HG03342 (cell line): ENCODE measurements around the gene MSN.
"Not testable (repeated sequence)": the region's sequence is repeated elsewhere in the genome, so short reads cannot be mapped to it uniquely, and the experiment has no call there.

Source experiments
- ATAC-seq: cut with Tn5 transposase; IDR thresholded peaks from one replicate; pipeline ENCODE4 v1.9.1; 2021; ENCODE audit warnings: mild to moderate bottlenecking, moderate library complexity; ENCODE audit not compliant: unreplicated experiment

Gene MSN

DNA sequence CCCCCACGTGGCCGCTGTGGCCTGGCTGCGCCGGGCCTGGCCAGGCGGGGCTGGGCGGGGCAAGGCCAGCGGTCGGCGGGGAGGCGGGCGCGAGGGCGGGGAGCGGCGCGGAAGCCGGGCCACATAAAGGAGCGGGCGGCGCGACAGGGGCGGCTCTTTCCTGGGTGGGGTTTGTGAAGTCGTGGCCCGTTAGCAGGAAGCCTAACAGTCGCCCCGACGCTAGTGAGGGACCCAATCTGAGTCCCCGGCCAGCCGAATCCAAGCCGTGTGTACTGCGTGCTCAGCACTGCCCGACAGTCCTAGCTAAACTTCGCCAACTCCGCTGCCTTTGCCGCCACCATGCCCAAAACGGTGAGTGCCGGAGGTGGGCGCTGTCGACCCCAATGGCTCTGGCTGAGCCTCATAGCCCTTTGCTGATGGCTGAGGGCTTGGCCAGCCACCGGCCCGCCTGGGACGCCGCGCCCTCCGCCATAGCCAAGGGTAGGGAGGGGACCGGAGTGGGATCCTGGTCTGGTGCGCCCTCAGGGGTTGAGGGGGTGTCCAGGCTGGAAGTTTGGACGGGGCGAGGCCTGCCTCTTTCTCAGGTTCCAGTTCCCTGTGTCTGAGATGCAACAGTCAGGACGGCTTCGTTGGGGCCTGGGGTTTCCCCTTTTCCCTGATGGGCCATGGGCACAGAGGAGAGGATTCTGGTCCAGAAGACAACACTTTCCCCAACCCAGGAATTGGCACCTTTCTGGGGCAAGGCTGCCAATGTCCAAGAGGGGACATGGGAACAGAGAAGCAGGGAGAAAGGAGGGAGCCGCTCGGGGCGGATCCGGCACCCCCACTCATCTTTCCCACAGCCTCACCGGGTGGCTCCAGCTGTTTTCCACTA, at the start of gene MSN:
Gene MSN (plus strand): TSS at position 152 of the 874 bp plus-strand sequence. CDS start 188 bp downstream, at position 340.
- ATAC-seq = peak; percentile 60

DNA sequence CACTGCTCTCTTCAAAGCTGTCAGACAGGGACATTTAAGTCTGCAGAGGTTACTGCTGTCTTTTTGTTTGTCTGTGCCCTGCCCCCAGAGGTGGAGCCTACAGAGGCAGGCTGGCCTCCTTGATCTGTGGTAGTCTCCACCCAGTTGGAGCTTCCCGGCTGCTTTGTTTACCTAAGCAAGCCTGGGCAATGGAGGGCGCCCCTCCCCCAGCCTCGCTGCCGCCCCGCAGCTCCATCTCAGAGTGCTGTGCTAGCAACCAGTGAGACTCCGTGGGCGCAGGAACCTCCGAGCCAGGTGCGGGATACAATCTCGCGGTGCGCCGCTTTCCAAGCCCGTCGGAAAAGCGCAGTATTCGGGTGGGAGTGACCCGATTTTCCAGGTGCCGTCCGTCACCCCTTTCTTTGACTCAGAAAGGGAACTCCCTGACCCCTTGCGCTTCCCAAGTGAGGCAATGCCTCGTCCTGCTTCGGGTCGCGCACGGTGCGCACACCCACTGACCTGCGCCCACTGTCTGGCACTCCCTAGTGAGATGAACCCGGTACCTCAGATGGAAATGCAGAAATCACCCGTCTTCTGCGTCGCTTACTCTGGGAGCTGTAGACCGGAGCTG, 47.3 kb upstream of the MSN start:
- not testable (repeated sequence) for ATAC-seq

DNA sequence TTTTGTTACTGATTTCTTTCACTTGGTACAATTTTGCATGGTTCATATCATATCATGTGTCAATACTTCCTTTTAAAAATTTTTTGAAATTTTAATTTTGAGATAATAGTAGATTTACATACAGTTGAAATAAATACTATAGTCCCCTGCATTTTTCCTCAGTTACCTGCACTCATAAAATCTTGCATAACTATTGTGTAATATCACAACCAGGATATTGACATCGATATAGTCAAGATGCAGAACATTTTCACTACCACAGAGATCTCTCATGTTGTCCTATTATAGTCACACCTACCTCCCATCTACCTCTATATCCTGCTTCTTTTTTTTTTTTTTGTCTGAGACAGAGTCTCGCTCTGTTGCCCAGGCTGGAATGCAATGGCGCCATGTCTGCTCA, 36.7 kb upstream of the MSN start:
- no peak for ATAC-seq

DNA sequence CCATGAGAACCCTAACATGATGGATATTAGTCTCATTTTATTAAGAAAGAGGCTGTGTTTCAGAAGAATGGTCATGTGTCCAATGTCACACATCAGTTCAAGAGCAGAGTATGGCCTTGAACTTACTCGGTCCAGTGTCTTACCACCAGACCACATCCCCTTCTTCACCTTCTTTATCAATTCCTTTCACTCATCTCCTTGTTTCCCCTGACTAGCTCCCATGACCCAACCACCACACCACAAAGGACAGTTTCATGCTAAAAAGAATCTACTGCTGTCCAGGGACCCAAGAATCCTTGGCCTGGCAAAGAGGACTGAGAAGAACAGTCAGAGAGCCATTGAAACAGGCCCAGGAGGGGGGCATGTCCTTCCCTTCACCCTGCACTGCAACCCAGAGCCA, 33.6 kb upstream of the MSN start:
- no peak for ATAC-seq

DNA sequence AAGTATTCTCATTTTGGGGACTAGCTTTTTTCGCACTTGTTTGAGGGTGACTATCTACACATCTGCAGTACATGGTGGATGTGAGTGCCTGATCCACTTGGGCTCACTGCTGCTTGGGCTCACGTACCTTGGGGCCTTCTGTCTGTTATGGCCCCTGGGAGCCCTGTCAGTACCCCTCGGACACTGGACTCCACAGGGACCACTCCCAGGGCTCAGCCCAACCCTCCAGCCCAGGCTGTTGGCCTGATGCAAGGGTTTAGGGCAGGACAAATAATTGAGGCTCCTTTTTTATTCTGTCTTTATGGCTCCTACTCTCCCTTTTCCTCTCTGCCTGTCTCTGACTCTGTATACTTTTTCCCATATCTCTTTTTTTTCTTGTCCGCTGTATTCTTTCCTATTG, 32.7 kb upstream of the MSN start:
- no peak for ATAC-seq

DNA sequence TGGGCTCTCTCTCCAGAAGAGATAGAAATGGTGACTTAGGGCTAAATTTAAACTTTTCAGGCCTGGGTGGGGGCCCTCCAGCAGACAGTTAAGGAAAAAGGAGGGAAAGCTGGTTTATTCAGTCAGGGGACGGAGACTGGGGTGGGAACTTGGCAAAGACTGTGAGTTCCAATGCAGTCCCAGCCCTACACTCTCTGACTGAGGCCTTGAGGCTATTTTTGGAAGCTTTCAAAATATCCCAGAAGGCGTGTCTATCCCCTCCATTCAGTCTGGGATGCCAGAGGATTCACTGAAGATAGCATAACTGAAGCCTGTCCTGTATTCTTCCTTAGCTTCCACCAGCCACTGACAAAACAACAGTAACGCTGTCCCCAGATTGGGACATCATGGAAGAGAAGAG, 32.1 kb upstream of the MSN start:
- ATAC-seq = no peak

DNA sequence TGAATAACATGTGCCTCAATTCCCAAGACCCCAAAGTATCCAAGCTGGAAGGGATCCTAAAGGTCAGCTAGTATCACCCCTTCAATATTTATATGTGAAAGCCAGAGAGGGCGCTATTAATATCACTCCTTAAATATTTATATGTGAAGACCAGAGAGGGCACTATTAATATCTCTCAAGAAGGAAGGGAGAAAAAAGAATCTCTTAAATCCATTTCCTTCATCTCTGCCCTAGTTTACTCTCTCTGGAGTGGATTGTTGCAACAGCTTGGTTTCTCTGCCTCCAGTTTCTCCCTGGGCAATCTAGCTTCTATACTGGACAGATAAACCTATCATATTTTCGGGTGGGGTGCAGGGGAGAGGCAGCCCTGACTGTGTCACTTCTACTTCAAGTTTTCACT, 31.6 kb upstream of the MSN start:
- no peak for ATAC-seq

DNA sequence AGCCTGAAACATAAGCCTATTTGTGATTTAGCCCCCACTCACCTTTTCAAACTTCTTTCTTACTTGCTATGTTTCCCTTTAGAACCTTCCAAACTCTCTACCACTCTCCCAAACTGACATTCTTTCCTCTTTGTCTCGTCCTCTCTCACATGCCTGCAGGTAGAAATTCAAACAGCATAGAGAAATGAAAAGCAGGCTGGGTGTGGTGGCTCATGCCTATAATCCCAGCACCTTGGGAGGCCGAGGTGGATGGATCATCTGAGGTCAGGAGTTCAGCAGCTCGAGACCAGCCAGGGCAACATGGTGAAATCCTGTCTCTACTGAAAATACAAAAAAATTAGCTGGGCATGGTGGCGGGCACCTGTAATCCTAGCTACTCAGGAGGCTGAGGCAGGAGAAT, 31.2 kb upstream of the MSN start:
- ATAC-seq = not testable (repeated sequence)

DNA sequence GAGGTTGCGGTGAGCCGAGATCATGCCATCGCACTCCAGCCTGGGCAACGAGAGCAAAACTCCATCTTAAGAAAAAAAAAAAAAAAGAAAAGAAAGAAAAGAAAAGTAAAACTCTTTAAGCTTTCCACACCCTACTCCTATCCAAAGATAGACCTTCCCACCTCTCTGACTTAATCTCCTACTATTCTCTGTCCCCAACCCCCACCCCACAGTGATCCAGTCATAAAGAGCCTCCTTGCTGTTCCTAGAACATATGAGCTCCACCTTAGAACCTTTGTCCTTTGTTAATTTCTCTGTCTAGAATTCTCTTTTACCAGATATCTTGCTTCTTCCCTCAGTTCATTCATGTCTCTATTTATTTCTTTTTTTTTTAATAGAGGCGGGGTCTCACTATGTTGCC, 30.1 kb upstream of the MSN start:
- no peak for ATAC-seq

DNA sequence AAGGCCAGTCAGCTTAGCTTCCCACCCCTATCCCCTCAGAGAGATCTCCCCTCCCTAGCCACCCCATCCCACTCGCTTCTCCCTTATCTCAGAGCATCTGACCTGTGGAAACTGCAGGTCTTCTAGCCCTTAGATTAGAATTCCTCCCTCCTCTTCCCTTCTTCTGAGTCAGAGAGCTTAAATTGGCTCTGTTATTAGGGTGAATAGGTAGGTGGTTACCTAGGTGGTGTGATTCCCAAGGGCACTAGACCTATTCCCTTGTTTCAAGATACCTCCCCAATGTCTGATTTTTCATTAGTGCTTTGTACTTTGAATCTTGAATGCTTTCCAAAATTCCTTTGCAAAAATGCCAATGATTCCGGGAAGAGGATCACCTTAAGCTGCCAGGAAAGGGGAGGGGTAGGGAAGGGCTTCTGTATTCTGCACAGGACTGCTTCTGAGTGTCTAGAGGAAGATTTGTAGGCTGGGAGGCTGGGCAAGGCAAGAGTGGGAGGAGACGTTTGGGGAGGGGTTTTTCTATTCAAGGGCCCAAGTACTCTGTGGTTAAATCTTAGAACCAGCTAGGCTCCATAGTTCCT, 24.5 kb upstream of the MSN start:
- ATAC-seq = no peak

DNA sequence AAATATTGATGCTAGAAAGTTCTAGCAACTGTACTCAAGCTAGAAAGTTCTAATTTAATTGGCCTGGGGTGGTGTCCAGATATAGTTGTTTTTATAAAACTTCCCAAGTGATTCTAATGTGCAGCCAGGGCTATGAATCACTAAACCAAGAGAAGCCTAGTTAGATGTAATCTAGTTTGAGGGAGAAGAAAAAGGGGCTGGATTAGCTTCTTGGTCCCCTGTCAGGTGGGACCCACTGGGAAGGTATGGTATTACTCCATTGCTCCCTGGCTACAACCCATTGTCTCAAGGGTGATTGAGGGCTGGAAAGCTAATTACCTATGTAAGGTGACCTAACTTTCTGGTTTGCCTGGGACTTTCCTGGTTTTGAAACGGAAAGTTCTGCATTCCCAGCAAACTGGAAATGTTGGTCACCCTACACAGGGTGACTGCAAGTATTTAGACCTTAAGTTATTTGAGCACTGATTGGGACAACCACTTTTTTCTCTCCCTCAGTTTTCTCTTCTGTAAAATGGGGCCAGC, 23.9 kb upstream of the MSN start:
- no peak for ATAC-seq

DNA sequence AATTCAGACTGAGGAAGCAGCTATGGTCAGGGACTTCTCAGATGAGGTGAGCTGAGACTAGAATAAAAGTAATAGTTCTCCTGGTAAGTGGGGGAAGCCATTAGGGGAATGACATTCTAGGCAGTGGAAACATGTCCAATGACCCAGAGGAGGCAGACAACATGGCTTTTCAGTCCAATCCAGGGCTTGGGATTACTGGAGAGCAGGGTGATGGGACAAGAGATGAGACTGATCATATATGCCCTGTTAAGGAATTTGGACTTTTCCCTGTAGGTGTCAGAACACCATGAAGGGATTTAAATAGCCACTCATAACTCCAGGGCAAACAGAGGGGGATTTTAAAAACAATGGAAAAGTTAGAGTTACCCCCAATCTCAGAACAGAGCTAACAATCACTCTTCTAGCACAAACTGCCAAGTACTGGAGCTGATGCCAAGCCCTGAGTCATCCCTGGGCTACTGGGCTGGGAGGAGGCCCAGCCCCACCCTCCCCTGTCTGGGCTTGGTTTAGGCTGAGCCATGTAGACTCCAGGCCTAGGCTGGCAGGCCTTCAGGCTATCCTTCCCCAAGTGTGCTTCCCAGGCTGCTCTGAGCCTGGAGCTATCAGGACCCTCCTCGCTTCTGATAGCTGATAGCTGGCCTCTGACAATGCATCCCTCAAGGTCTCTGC, 22.7 kb upstream of the MSN start:
- no peak for ATAC-seq

DNA sequence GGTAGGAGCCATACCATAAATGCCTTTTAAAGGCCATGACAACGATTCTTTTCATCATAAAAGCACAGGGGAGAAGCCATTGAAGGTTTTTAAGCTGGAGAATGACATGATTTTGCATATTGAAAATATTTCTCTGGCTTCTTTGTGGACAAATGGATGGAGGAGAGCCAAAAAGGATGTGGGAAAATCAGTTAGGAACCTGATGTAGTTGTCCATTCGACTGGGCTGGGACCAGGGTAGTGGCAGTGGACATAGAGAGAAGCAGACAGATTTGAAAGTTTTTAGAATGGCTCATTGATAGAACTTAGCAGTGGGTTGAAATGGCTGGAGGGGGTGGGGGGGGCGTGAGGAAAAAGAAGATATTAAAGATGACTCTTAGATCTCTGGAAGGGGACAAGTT, 19.7 kb upstream of the MSN start:
- ATAC-seq = no peak

DNA sequence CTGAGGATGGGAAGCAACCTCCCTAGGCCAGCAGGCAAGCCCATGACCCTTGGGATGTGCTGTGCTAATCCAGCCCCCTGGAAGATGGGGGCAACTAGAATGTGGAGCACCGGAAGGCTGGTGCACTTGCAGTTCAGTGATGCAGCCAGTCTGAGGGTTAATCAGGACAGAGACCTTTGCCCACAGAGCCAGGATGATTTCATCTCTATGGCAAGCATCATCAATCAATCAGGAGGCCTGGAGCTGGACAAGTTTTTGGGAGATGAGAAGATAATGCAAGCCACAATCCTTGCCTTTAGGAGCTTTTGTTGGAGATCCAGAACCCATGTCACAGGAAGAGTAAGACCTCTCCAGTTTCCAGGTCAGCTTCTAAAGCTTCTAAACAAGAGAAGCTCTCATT, 15.4 kb upstream of the MSN start:
- no peak for ATAC-seq

DNA sequence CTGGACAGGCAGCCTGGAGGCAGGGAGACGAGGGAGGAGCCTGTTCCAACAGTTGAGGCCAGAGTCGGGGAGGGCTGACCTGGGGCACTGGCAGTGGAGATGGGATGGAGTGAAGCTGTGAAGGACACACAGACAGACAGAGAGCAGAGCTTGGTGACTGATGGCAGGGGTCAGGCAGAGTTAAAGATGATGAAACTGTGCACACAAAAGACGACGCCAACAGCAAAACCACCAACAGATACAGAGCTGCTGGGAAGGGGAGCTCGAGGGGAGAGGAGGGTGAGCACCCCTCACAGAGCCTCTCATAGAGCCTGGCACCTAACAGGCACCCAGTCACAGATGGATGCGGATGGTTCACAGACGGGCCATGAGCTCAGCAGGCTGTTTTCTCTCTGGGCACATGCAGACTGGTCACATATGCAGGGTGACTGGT, 10.4 kb upstream of the MSN start:
- ATAC-seq = not testable (repeated sequence)

DNA sequence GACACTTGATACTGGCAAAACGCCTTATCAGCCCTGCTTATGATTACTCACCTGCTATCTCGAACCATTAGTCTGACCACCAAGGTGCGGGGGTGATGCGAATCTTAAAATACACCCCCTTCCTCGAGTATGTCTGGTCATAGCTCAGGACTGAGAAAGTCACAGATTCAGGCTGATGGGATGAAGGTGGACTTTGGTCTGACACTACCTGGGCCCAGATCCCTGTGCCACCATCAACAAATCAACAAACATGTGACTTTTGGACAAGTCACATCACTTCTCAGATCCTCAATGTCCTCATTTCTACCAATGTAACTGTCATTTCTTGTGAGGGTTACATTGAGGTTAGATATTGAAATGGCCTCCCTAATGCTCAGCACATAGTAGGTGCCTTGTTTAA, 9.8 kb upstream of the MSN start:
- ATAC-seq = no peak

DNA sequence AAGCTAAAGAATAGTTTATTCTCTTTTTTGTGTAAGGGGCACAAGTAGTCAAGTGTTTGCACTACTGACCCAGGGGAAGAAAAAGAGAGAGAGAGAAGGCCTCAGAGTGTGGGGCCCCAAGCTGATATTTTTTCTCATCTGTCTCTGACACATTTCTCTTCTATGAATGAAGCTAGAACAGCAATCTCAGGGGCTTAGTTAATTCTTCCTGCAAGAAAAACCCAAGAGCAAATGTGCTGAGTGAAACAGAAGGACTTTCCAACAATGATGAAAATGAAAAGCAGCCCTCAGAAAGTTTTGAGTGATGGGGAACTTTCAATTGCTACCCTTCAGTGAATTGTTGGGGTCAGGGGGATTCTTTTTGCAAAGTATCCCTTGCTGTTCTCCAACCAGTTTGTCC, 9.2 kb upstream of the MSN start:
- ATAC-seq = no peak

DNA sequence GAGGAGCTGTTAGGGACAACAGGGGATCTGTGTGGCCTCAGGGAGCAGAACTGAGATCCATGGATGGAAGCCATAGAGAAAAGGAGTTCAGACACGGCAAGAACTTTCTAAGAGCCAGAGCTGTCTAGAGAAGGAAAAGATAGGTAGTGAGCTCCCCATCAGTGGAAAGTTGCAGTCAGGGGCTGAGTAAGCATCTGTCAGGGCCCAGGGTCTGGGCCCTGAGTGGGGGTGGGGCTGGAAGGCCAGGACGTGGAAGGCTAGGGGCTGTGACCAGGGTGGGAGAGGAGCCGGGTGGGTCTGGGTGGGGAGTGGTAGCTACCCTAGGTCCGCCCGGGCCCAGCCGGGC, 324 bp upstream of the MSN start:
- no peak for ATAC-seq

DNA sequence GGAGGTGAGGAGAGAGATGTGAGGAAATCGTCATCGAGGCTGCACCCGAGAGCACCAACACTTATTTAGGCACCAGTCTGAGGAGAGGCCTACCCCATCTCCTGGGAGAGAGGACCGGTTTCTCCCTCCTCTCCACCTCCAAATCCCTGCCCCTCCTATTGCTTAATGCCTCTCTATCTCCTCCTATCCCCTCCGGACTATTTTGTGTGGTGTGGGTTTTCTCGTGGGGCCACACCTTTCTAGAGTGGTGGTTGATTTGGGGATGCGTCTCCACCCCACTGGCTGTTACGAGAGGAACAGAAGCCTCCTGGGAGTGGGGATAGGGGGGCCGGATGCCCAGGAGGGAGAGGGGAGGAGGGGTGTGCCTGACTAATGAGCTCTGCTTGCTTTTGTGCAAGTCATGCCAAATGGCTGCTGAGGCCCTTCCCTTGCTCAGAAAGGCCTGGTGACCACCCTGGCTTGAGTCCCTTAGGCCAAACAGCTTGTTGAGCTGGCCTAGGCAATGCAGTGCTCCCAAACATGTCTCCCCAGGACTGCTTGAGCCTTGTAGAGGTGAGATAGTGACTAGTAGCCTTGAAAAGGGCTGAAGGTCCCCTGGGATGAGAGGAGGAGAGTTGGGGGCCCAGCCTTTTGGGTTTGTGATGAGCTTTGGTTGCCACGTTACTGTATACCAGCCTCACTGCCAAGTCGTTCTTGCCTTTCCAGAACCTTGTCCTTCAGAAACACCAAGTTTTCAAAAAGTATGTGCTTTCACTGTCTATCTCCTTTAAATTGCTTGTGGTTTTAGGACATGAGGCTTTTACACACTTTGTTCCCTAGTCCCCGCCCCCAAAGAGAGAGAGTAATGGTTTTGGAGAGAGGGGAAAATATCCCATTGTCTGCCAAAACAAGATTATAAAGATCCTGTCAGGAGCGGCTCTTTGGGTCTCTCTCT, 1.2 kb downstream of the MSN start:
- peak; percentile 33 for ATAC-seq

DNA sequence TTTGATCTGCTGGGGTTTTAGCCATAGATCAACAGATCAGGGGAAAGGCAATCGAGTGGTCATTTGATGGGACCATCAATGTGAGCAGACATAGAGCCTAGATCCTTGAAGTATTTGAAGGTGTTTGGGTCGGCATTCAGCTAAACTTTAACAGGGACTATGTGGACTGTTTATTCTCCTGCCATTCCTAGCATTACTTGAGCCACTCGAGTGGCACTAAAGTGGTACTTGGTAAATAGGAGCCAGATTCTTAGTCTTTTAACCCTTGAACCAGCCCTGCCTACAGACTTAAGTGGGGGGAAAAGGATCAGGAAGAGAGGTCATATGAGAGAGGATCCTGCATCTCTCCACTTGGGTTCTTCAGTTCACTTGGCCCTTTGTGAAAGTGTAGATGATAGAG, 3.8 kb downstream of the MSN start:
- no peak for ATAC-seq
